ENCODE results near the gene EFNB2.

Gene EFNB2

GRCh38 chr13:106484084-106484483 lies 51.4 kb downstream of the EFNB2 start:
- POLR2A ChIA-PET = no interaction called here
- CTCF ChIA-PET = interaction anchor here (0.7 kb wide), 1 partner anchor 1727 kb away, joined by 3 read pairs; no protein-coding TSS in a partner anchor

More at GRCh38 chr13:106484084-106484483, 51.4 kb downstream of the EFNB2 start:
- no peaks in the 10 kb centered on the region for H3K36me3 ChIP-seq (ENCODE audit: control insufficient read depth in 2 of 2, insufficient read depth in 1 of 2, low read length in 2 of 2)
- no peak for TF ChIP-seq ZNF501 (tag by site-specific recombination; IDR thresholded peaks at IDR 0.05)
- no peak for TF ChIP-seq ZNF223 (tag by site-specific recombination; IDR thresholded peaks at IDR 0.05)
- TF ChIP-seq, protein P1, sequence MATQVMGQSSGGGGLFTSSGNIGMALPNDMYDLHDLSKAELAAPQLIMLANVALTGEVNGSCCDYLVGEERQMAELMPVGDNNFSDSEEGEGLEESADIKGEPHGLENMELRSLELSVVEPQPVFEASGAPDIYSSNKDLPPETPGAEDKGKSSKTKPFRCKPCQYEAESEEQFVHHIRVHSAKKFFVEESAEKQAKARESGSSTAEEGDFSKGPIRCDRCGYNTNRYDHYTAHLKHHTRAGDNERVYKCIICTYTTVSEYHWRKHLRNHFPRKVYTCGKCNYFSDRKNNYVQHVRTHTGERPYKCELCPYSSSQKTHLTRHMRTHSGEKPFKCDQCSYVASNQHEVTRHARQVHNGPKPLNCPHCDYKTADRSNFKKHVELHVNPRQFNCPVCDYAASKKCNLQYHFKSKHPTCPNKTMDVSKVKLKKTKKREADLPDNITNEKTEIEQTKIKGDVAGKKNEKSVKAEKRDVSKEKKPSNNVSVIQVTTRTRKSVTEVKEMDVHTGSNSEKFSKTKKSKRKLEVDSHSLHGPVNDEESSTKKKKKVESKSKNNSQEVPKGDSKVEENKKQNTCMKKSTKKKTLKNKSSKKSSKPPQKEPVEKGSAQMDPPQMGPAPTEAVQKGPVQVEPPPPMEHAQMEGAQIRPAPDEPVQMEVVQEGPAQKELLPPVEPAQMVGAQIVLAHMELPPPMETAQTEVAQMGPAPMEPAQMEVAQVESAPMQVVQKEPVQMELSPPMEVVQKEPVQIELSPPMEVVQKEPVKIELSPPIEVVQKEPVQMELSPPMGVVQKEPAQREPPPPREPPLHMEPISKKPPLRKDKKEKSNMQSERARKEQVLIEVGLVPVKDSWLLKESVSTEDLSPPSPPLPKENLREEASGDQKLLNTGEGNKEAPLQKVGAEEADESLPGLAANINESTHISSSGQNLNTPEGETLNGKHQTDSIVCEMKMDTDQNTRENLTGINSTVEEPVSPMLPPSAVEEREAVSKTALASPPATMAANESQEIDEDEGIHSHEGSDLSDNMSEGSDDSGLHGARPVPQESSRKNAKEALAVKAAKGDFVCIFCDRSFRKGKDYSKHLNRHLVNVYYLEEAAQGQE (tag by site-specific recombination; IDR thresholded peaks at IDR 0.05) = no peak
- TF ChIP-seq ZNF639 (tag by site-specific recombination; IDR thresholded peaks at IDR 0.05) = no peak
- TF ChIP-seq, protein P2, sequence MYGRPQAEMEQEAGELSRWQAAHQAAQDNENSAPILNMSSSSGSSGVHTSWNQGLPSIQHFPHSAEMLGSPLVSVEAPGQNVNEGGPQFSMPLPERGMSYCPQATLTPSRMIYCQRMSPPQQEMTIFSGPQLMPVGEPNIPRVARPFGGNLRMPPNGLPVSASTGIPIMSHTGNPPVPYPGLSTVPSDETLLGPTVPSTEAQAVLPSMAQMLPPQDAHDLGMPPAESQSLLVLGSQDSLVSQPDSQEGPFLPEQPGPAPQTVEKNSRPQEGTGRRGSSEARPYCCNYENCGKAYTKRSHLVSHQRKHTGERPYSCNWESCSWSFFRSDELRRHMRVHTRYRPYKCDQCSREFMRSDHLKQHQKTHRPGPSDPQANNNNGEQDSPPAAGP (tag by site-specific recombination; IDR thresholded peaks at IDR 0.05) = no peak
- TF ChIP-seq ZNF529 (tag by site-specific recombination; IDR thresholded peaks at IDR 0.05; ENCODE audit: insufficient replicate concordance) = no peak
- no peak for TF ChIP-seq ZFP3 (tag by site-specific recombination; IDR thresholded peaks at IDR 0.05; ENCODE audit: low read depth)
- no peak for TF ChIP-seq RBAK (tag by site-specific recombination; IDR thresholded peaks at IDR 0.05)
- TF ChIP-seq ZNF350 (tag by site-specific recombination; IDR thresholded peaks at IDR 0.05) = no peak
- TF ChIP-seq, protein P3, sequence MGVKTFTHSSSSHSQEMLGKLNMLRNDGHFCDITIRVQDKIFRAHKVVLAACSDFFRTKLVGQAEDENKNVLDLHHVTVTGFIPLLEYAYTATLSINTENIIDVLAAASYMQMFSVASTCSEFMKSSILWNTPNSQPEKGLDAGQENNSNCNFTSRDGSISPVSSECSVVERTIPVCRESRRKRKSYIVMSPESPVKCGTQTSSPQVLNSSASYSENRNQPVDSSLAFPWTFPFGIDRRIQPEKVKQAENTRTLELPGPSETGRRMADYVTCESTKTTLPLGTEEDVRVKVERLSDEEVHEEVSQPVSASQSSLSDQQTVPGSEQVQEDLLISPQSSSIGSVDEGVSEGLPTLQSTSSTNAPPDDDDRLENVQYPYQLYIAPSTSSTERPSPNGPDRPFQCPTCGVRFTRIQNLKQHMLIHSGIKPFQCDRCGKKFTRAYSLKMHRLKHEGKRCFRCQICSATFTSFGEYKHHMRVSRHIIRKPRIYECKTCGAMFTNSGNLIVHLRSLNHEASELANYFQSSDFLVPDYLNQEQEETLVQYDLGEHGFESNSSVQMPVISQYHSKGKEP (tag by site-specific recombination; IDR thresholded peaks at IDR 0.05) = no peak
- TF ChIP-seq GLIS1 (tag by site-specific recombination; IDR thresholded peaks at IDR 0.05) = no peak
- TF ChIP-seq EGR2 (tag by site-specific recombination; IDR thresholded peaks at IDR 0.05; ENCODE audit: low read depth) = no peak
- TF ChIP-seq, protein P4, sequence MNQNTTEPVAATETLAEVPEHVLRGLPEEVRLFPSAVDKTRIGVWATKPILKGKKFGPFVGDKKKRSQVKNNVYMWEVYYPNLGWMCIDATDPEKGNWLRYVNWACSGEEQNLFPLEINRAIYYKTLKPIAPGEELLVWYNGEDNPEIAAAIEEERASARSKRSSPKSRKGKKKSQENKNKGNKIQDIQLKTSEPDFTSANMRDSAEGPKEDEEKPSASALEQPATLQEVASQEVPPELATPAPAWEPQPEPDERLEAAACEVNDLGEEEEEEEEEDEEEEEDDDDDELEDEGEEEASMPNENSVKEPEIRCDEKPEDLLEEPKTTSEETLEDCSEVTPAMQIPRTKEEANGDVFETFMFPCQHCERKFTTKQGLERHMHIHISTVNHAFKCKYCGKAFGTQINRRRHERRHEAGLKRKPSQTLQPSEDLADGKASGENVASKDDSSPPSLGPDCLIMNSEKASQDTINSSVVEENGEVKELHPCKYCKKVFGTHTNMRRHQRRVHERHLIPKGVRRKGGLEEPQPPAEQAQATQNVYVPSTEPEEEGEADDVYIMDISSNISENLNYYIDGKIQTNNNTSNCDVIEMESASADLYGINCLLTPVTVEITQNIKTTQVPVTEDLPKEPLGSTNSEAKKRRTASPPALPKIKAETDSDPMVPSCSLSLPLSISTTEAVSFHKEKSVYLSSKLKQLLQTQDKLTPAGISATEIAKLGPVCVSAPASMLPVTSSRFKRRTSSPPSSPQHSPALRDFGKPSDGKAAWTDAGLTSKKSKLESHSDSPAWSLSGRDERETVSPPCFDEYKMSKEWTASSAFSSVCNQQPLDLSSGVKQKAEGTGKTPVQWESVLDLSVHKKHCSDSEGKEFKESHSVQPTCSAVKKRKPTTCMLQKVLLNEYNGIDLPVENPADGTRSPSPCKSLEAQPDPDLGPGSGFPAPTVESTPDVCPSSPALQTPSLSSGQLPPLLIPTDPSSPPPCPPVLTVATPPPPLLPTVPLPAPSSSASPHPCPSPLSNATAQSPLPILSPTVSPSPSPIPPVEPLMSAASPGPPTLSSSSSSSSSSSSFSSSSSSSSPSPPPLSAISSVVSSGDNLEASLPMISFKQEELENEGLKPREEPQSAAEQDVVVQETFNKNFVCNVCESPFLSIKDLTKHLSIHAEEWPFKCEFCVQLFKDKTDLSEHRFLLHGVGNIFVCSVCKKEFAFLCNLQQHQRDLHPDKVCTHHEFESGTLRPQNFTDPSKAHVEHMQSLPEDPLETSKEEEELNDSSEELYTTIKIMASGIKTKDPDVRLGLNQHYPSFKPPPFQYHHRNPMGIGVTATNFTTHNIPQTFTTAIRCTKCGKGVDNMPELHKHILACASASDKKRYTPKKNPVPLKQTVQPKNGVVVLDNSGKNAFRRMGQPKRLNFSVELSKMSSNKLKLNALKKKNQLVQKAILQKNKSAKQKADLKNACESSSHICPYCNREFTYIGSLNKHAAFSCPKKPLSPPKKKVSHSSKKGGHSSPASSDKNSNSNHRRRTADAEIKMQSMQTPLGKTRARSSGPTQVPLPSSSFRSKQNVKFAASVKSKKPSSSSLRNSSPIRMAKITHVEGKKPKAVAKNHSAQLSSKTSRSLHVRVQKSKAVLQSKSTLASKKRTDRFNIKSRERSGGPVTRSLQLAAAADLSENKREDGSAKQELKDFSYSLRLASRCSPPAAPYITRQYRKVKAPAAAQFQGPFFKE (tag by site-specific recombination; IDR thresholded peaks at IDR 0.05; ENCODE audit: borderline replicate concordance) = no peak
- TF ChIP-seq, protein P5, sequence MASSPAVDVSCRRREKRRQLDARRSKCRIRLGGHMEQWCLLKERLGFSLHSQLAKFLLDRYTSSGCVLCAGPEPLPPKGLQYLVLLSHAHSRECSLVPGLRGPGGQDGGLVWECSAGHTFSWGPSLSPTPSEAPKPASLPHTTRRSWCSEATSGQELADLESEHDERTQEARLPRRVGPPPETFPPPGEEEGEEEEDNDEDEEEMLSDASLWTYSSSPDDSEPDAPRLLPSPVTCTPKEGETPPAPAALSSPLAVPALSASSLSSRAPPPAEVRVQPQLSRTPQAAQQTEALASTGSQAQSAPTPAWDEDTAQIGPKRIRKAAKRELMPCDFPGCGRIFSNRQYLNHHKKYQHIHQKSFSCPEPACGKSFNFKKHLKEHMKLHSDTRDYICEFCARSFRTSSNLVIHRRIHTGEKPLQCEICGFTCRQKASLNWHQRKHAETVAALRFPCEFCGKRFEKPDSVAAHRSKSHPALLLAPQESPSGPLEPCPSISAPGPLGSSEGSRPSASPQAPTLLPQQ (tag by site-specific recombination; IDR thresholded peaks at IDR 0.05) = no peak
- no peak for TF ChIP-seq ZBTB8A (tag by site-specific recombination; IDR thresholded peaks at IDR 0.05)
- no peak for TF ChIP-seq ZBTB17 (tag by site-specific recombination; IDR thresholded peaks at IDR 0.05)
- H3K9me3 ChIP-seq (ENCODE audit: control insufficient read depth, insufficient read depth, low read depth, low read length) = no peaks in the 10 kb centered on the region
- H3K4me3 ChIP-seq (ENCODE audit: low read depth, low read length) = no peak overlapping the region
- no peaks in the 10 kb centered on the region for H3K4me1 ChIP-seq (ENCODE audit: control insufficient read depth, insufficient read depth, low read length)
- no peak overlapping the region for H3K27ac ChIP-seq (ENCODE audit: extremely low read depth, low read depth, low read length)
